GM19193 (cell line): ENCODE measurements around the gene MGME1.

Experiments
- POLR2A ChIP-seq: IDR thresholded peaks from 4 replicates; pipeline ENCODE4 v1.6.1; 2011; ENCODE audit not compliant: insufficient read depth, insufficient read length; ENCODE audit errors: extremely low read depth

Gene MGME1, protein sequence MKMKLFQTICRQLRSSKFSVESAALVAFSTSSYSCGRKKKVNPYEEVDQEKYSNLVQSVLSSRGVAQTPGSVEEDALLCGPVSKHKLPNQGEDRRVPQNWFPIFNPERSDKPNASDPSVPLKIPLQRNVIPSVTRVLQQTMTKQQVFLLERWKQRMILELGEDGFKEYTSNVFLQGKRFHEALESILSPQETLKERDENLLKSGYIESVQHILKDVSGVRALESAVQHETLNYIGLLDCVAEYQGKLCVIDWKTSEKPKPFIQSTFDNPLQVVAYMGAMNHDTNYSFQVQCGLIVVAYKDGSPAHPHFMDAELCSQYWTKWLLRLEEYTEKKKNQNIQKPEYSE

DNA sequence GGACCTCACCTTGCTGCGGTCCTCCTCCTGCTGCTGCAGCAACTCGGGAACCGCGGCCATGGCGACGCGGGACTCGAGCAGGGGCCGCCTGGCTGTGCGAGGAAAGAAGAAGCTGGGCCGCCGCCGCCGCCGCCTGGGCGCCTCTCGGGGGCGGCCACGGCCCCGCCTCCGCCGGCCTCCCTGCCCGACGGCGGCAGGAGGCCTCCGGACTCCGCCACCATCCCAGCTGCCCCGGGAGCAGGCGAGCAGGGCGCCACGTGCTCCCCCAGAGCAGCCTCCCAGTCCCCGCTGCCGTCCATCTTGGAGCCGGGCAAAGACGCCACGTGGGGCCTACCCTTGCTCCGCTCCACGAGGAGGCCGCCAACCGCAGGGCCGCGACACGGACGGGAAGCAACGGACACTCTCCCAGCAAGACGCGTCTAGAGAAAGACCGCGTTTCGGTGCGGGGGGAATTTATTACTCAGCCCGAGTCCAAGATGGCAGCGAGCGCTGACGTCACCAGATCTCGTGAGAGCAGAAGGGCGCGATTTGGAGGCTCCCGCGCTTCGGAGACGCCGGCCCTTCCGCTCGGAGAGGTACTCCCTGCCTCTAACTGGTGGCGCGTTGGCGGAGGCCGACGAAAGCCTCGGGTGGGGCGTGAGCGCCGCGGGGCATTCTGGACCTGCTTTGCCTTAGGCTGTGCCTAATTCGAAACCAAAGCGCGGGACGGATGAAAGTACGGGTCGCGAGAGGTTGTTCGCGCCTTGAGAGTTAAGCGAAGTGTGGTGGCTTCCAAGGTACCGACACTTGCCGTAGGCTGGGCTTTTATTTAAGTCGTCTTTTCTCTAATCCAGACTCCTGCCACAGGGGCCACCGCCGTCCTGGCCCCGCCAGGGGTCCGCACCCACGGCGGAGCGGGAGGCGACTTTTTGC lies at the start of gene MGME1, which contains the start of gene SNX5:
Gene MGME1 (plus strand): TSS at position 653 of the 912 bp plus-strand sequence. CDS start 842 bp downstream, outside the sequence.
Gene SNX5 (minus strand): TSS at position 429 of the 912 bp plus-strand sequence. CDS start 369 bp downstream, at position 60.
- TF ChIP-seq POLR2A = peak; percentile 98

DNA sequence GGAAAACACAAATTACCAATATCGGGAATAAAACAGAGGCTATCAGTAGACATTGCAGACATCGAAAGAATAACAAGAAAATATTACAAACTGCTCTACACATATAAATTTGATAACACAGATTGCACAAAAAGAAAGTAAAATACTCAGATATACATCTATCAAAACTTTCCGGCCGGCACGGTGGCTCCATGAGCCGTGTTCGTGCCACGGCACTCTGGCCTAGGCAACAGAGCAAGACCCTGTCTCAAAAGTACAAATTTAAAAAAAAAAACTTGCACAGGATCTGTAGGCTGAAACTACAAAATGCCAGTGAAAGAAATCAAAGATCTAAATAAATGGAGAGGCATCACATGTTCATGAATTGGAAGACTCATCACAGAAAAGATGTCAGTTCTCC lies 49.7 kb upstream of the MGME1 start:
- TF ChIP-seq POLR2A = no peak

DNA sequence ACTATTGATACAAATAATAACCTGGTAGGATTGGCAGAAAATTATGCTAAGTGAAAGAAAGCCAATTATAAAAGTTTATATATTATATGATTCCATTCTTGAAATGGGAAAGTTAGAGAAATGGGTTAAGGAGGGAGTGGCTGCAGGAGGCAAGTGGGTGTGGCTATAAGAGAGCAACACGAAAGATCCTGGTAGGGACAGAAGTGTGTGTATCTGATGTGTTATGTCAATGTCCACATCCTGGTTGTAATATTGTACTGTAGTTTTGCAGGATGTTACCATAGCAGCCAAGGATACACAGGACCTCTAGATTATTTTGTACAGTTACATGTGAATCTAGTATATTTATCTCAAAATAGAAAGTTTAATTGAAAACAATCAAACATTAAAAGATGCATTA lies 47.0 kb upstream of the MGME1 start:
- TF ChIP-seq POLR2A = no peak

DNA sequence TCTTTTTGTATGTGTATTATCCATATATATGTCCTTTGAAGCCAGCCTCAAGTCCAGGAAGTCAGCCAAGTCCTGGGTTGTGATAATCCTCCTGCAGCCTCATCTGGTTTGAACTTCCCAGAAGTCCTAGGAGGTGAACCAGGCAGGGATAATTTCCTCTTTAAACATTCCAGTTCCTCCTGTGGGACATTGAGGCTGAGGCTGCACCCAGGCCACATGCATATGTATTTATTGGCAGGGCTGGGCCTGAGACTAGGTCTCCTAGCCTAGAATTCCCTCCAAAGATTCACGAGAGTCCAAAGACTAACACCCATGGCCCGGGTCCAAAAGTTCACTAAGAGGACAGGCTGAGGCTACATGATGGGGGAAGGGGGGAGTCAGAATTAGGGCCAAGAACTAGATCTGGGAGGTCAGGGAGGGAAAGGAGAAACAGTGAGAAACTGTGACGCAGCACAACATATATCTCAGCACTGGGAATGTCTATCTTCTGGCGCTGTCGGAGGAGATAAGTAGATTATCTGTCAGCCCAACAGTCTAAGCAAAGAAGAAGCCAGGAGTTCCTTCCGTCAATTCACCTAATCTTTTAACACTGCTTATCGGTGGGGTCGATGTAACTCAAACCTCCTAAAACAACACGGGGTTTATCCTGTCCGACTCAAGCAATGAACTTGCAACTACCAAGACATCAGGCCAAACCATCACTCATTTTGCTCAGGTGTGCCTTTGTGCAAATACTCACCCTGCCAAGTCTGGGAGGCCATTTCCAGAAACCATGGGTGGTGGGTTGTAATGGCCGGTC lies 43.5 kb upstream of the MGME1 start:
- TF ChIP-seq POLR2A = no peak

DNA sequence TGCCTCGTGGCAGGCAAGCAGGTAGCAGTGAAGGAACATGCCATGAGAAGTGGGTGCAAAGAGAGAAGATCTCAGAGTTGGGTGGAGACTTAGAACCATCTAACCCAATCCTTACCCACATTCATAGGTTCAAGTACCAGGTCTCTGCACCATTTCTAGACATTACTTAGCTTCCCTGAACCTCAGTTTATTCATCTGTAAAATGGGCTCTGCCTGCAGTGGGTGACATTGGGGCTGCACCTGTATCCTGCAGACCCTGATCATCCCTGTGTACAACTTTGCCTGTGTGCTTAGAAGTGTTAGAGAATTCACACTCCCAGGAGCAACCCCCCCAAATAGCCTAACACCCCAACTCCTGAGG lies 42.9 kb upstream of the MGME1 start:
- no peak for TF ChIP-seq POLR2A

DNA sequence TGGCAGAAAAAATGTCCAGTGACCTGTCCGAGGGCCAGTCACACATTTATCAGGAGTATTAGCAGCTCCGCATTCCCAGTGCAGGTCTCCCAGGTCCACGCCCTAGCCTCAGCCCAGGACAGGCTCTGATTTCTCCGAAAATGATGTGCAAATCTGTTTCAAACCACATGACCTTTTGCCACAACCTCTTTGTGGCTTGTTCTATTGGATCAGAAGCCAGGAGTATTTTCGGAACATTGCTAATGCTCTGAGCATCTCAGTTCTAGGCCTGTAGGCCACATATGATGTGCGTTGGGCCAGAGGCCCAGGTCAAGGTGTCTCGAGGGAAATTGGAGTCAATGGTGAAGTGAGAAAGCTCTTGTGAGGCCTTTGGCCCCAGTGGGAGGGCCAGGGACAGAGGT lies 40.6 kb upstream of the MGME1 start:
- no peak for TF ChIP-seq POLR2A

DNA sequence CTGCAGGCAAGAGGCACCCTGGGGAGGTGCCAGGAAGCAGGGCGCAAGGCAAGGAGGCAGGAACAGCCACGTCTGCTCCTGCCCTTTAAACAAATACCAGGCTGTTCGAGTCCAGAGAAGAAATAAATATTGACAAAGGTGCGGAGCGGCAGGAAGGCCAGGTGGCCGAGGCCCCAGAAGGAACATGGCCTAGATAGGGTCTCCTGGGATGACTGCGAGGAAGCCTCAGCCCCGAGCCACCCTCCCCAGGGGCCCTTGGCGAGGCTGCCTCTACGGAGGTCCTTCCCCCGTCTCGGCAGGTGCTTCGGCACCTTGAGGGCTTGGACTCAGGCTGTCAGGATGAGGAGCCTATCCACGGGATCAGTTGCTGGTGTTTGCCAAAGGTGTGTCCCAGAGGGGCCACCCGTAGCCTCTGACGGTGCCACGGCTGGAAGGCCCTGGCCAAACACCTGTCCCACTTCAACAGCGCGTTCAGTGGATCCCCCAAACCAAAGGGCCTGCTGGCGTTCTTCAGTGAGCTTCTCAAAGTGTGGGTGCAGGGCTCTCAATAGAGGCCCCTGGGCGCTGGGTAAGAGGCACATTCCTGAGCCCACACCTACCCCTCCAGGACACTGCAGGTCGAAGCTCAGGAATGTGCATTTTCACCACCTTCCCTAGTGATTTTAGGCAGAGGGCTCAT lies 40.0 kb upstream of the MGME1 start:
- no peak for TF ChIP-seq POLR2A

DNA sequence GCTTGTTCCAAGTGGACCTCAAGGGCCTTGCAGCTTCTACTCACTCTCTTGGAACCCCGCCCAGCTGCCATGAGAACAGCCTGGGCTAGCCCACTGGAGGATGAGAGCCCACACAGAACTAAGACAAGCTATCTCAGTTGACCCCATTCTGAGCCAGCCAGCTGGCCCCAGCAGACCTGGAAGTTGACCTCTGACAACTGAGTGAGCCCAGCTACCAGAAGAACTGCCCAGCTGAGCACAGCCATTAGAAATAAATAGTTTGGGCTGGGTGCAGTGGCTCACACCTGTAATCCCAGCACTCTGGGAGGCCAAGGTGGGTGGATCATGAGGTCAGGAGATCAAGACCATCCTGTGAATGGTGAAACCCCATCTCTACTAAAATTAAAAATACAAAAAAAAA lies 37.3 kb upstream of the MGME1 start:
- no peak for TF ChIP-seq POLR2A

DNA sequence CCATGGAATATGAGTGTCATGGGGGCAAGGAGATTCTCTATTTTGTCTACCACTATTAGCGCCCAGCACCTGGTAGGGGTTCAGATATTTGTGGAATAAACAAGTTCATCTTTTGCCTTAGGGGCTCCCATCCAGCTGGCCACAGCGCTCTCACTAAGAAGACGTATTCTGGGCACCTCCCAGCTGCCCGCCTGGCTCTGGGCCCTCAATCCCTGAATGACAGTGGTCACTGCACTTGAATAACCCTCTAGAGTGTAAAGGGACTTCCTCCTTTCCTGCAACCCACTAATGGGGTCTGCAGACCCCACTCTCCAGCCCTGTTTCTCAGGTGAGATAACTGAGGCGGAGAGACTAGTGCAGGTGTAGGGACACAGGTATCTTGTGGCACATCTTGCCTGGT lies 36.4 kb upstream of the MGME1 start:
- TF ChIP-seq POLR2A = no peak

DNA sequence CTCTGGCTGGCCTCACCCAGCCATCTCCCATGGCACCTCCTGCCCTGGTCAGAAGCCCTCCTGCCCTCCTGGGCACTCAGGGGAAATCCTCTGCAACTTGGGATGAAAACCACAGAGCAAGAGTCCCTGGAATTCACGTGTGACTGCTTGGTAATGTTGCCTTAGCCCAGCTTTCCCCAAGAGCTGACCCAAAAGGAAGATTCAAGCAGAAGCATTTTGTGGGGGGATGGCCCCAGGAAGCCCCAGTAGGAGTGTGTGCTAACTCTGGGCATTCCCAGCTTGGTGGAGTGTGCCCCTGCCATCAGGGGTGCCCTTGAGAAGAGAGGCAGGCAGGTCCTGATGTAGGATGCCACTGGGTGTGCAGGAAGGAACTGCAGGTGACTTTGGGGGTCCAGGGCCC lies 35.7 kb upstream of the MGME1 start:
- no peak for TF ChIP-seq POLR2A

DNA sequence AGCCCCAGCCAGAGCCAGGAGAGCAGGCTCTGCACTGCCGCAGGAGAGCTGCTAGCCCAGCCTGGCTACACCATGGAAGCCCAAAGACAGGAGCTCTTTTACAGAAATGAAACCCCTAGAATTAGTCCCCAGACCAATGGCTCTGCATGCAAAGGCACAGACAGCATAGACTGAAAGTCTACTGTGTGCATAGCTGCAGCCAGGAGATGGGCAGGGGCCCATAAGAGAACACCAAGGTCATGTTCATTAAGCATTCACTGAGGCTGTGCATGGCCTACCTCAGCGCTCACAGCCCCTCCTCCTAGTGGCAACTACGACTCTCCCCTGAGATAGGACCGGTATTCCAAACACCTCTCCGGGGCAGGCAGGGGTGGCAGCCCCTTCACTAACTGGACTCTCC lies 35.1 kb upstream of the MGME1 start:
- no peak for TF ChIP-seq POLR2A

DNA sequence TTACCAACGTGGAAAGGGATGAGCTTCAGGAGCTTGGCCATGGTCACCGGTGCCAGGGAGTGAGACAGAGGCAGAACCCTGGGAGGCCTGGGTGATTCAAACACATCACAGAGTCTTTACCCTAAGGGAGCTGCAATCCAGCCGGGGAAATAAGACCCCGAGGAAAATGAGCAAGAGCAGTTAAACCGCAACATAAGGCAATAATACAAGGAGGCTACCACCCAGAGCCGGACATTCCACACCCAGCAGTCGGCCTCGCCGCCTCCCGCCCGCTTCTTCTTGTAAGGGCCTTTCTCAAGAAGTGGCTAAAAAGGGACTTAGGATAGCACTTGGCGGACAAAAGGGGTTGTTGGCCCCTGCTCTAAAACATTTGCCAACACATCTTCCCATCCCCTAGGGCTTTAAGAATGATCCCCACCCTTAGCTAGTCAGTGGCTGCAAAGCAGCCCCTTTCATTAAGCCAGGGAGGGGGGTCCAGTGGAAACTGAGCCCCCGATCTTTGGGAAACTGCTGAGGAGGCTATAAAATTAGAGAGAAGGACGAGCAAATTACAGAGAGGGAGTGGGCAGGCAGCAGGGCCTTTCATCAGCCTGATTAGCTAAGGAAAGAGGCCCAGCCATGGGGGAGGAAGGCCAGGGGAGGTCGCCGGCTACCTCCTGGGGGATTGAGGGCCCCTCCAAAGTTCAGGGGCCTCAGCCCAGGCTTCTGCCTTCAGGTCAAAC lies 34.5 kb upstream of the MGME1 start:
- TF ChIP-seq POLR2A = no peak

DNA sequence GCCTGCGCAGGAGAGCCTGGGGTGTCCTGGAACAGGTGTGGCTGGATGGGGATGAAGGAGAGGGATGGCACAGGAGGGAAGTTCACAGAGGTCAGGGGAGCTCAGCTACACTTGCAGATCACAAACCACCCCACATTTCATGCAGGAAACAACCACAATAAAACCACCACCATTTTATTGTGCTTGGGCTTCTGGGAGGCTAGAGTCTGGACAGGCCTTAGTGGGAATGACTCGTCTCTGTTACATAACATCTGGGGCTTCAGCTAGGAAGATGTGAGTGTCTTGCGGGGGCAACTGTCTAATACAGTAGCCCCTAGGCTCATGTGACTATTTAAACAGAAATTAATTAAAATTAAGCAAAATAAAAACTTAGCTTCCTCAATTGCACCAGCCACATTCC lies 33.6 kb upstream of the MGME1 start:
- TF ChIP-seq POLR2A = no peak

DNA sequence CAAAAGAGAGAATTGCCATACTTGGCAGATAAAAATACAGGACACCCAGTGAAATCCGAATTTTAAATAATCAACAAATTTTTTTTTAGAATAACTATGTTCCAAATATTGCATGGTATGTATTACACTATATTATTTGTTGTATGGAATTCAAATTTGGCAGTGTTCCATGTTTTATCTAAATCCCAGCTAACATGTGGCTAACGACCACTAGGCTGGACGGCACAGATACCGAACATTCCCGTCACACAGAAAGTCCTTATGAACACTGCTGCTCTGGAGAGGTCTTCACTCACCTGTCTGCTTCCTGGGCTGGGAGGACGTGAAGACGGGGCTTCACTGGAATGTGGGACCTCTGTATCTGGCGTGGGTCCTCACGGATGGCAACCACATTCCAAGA lies 33.1 kb upstream of the MGME1 start:
- no peak for TF ChIP-seq POLR2A
